ENCODE measurements around the gene ZNF469.

ZNF469 gene

GRCh38 chr16:88378401-88378800, 4.4 kb upstream of the ZNF469 start:
- no peak for DNase-seq

GRCh38 chr16:88378836-88379693, 3.7 kb upstream of the ZNF469 start:
- DNase-seq, result no peak

- no peak for DNase-seq
These were observed 3.1 kb upstream of the ZNF469 start for GRCh38 chr16:88379694-88380040.

GRCh38 chr16:88380099-88380498, 2.7 kb upstream of the ZNF469 start:
- no peak for DNase-seq

- no peak for DNase-seq
These were observed 2.1 kb upstream of the ZNF469 start for GRCh38 chr16:88380619-88381018.

GRCh38 chr16:88381820-88382451, 823 bp upstream of the ZNF469 start:
- no peak for DNase-seq

- no peak for DNase-seq
These were observed 852 bp downstream of the ZNF469 start for GRCh38 chr16:88383401-88384221.

GRCh38 chr16:88384222-88385111, 1.7 kb downstream of the ZNF469 start:
- no peak for DNase-seq

GRCh38 chr16:88385112-88385594, 2.4 kb downstream of the ZNF469 start:
- no peak for DNase-seq

- no peak for DNase-seq
These were observed 3.4 kb downstream of the ZNF469 start for GRCh38 chr16:88385831-88386815.

- DNase-seq, result no peak
These were observed 4.5 kb downstream of the ZNF469 start for GRCh38 chr16:88387180-88387765.

- no peak for DNase-seq
These were observed 5.3 kb downstream of the ZNF469 start for GRCh38 chr16:88387941-88388627.

GRCh38 chr16:88389191-88389590, 6.4 kb downstream of the ZNF469 start:
- no peak for DNase-seq

- DNase-seq, result no peak
These were observed 6.9 kb downstream of the ZNF469 start for GRCh38 chr16:88389621-88390160.

GRCh38 chr16:88390265-88390664, 7.5 kb downstream of the ZNF469 start:
- DNase-seq, result no peak

- no peak for DNase-seq
These were observed 8.0 kb downstream of the ZNF469 start for GRCh38 chr16:88390735-88391134.

- no peak for DNase-seq
These were observed 8.5 kb downstream of the ZNF469 start for GRCh38 chr16:88391144-88391850.

GRCh38 chr16:88392111-88392510, 9.4 kb downstream of the ZNF469 start:
- no peak for DNase-seq

GRCh38 chr16:88392616-88393015, 9.9 kb downstream of the ZNF469 start:
- no peak for DNase-seq

Data from NCI-H1092 treated with DMSO at 0.1 percent for 48 hours (cell line).